ENCODE data around the gene FAM209B.
"Not testable (repeated sequence)": the region's sequence is repeated elsewhere in the genome, so short reads cannot be mapped to it uniquely, and the experiment has no call there.

The FAM209B gene

GRCh38 chr20:56532946-56533345, at the start of gene FAM209B:
FAM209B (plus strand) TSS chr20:56533246; CDS start chr20:56533342, 96 bp downstream.
- not testable (repeated sequence) for H3K27me3 ChIP-seq (ENCODE audit: insufficient read depth, low read length); H3K36me3 ChIP-seq (ENCODE audit: insufficient read depth, low read length); H3K4me3 ChIP-seq (ENCODE audit: low read length); H3K9me3 ChIP-seq (ENCODE audit: low read length); H2AFZ ChIP-seq (ENCODE audit: low read depth, low read length); H3K4me1 ChIP-seq (ENCODE audit: insufficient read depth, low read length)

- Histone ChIP-seq H2AFZ (ENCODE audit: low read depth, low read length) (no peak overlapping the region), H3K4me3 (ENCODE audit: low read length) (no peak overlapping the region), H3K36me3 (ENCODE audit: insufficient read depth, low read length) (peaks cover 73% of the 10 kb centered on the region), H3K27me3 (ENCODE audit: insufficient read depth, low read length) (no peaks in the 10 kb centered on the region), H3K9me3 (ENCODE audit: low read length) (no peaks in the 10 kb centered on the region), H3K4me1 (ENCODE audit: insufficient read depth, low read length) (no peaks in the 10 kb centered on the region)
Measured at GRCh38 chr20:56483970-56484369, 49.1 kb upstream of the FAM209B start.

GRCh38 chr20:56487216-56487615, 45.8 kb upstream of the FAM209B start:
- peaks cover 53% of the 10 kb centered on the region for H3K36me3 ChIP-seq (ENCODE audit: insufficient read depth, low read length)

GRCh38 chr20:56488566-56488965, 44.5 kb upstream of the FAM209B start:
- Histone ChIP-seq H3K4me3 (ENCODE audit: low read length) (no peak overlapping the region), H2AFZ (ENCODE audit: low read depth, low read length) (no peak overlapping the region), H3K4me1 (ENCODE audit: insufficient read depth, low read length) (no peaks in the 10 kb centered on the region), H3K36me3 (ENCODE audit: insufficient read depth, low read length) (peaks cover 52% of the 10 kb centered on the region), H3K27me3 (ENCODE audit: insufficient read depth, low read length) (no peaks in the 10 kb centered on the region), H3K9me3 (ENCODE audit: low read length) (no peaks in the 10 kb centered on the region)

More at GRCh38 chr20:56487216-56487615, 45.8 kb upstream of the FAM209B start:
- Histone ChIP-seq H3K27me3 (ENCODE audit: insufficient read depth, low read length) (no peaks in the 10 kb centered on the region), H3K4me3 (ENCODE audit: low read length) (no peak overlapping the region), H3K4me1 (ENCODE audit: insufficient read depth, low read length) (no peaks in the 10 kb centered on the region), H3K9me3 (ENCODE audit: low read length) (no peaks in the 10 kb centered on the region), H2AFZ (ENCODE audit: low read depth, low read length) (no peak overlapping the region)

GRCh38 chr20:56501116-56501515, 31.9 kb upstream of the FAM209B start:
- H2AFZ ChIP-seq (ENCODE audit: low read depth, low read length): no peak overlapping the region
- no peaks in the 10 kb centered on the region for H3K27me3 ChIP-seq (ENCODE audit: insufficient read depth, low read length)
- peaks cover 21% of the 10 kb centered on the region for H3K36me3 ChIP-seq (ENCODE audit: insufficient read depth, low read length)
- no peaks in the 10 kb centered on the region for H3K9me3 ChIP-seq (ENCODE audit: low read length)
- H3K4me3 ChIP-seq (ENCODE audit: low read length): no peak overlapping the region
- H3K4me1 ChIP-seq (ENCODE audit: insufficient read depth, low read length): no peaks in the 10 kb centered on the region

GRCh38 chr20:56503916-56504315, 29.1 kb upstream of the FAM209B start:
- Histone ChIP-seq H3K4me1 (ENCODE audit: insufficient read depth, low read length) (no peaks in the 10 kb centered on the region), H3K27me3 (ENCODE audit: insufficient read depth, low read length) (no peaks in the 10 kb centered on the region), H3K36me3 (ENCODE audit: insufficient read depth, low read length) (peaks cover 4% of the 10 kb centered on the region), H3K9me3 (ENCODE audit: low read length) (no peaks in the 10 kb centered on the region), H2AFZ (ENCODE audit: low read depth, low read length) (no peak overlapping the region), H3K4me3 (ENCODE audit: low read length) (no peak overlapping the region)

- H3K4me3 ChIP-seq (ENCODE audit: low read length): no peak overlapping the region
- H2AFZ ChIP-seq (ENCODE audit: low read depth, low read length): no peak overlapping the region
- H3K36me3 ChIP-seq (ENCODE audit: insufficient read depth, low read length): peaks cover 4% of the 10 kb centered on the region
- no peaks in the 10 kb centered on the region for H3K27me3 ChIP-seq (ENCODE audit: insufficient read depth, low read length)
- H3K4me1 ChIP-seq (ENCODE audit: insufficient read depth, low read length): no peaks in the 10 kb centered on the region
- no peaks in the 10 kb centered on the region for H3K9me3 ChIP-seq (ENCODE audit: low read length)
Measured at GRCh38 chr20:56504373-56505005, 28.6 kb upstream of the FAM209B start.

- H3K9me3 ChIP-seq (ENCODE audit: low read length): no peaks in the 10 kb centered on the region
- peaks cover 2% of the 10 kb centered on the region for H3K36me3 ChIP-seq (ENCODE audit: insufficient read depth, low read length)
- H3K4me1 ChIP-seq (ENCODE audit: insufficient read depth, low read length): no peaks in the 10 kb centered on the region
- no peak overlapping the region for H3K4me3 ChIP-seq (ENCODE audit: low read length)
- no peak overlapping the region for H2AFZ ChIP-seq (ENCODE audit: low read depth, low read length)
- no peaks in the 10 kb centered on the region for H3K27me3 ChIP-seq (ENCODE audit: insufficient read depth, low read length)
Measured at GRCh38 chr20:56506103-56506502, 26.9 kb upstream of the FAM209B start.

- Histone ChIP-seq H3K27me3 (ENCODE audit: insufficient read depth, low read length) (no peaks in the 10 kb centered on the region), H2AFZ (ENCODE audit: low read depth, low read length) (no peak overlapping the region), H3K4me1 (ENCODE audit: insufficient read depth, low read length) (no peaks in the 10 kb centered on the region), H3K4me3 (ENCODE audit: low read length) (no peak overlapping the region), H3K9me3 (ENCODE audit: low read length) (no peaks in the 10 kb centered on the region), H3K36me3 (ENCODE audit: insufficient read depth, low read length) (peaks cover 10% of the 10 kb centered on the region)
Measured at GRCh38 chr20:56511926-56512325, 21.1 kb upstream of the FAM209B start.

- Histone ChIP-seq H3K4me3 (ENCODE audit: low read length) (no peak overlapping the region), H3K9me3 (ENCODE audit: low read length) (peaks cover 4% of the 10 kb centered on the region), H3K4me1 (ENCODE audit: insufficient read depth, low read length) (no peaks in the 10 kb centered on the region), H2AFZ (ENCODE audit: low read depth, low read length) (no peak overlapping the region), H3K27me3 (ENCODE audit: insufficient read depth, low read length) (no peaks in the 10 kb centered on the region), H3K36me3 (ENCODE audit: insufficient read depth, low read length) (peaks cover 25% of the 10 kb centered on the region)
Measured at GRCh38 chr20:56513161-56514150, 19.6 kb upstream of the FAM209B start.

GRCh38 chr20:56516631-56517030, 16.4 kb upstream of the FAM209B start:
- no peak overlapping the region for H3K4me3 ChIP-seq (ENCODE audit: low read length)
- peaks cover 3% of the 10 kb centered on the region for H3K4me1 ChIP-seq (ENCODE audit: insufficient read depth, low read length)
- H2AFZ ChIP-seq (ENCODE audit: low read depth, low read length): no peak overlapping the region
- H3K36me3 ChIP-seq (ENCODE audit: insufficient read depth, low read length): peaks cover 37% of the 10 kb centered on the region
- no peaks in the 10 kb centered on the region for H3K27me3 ChIP-seq (ENCODE audit: insufficient read depth, low read length)
- peaks cover 16% of the 10 kb centered on the region for H3K9me3 ChIP-seq (ENCODE audit: low read length)

GRCh38 chr20:56517211-56517610, 15.8 kb upstream of the FAM209B start:
- Histone ChIP-seq H3K4me3 (ENCODE audit: low read length) (no peak overlapping the region), H3K27me3 (ENCODE audit: insufficient read depth, low read length) (no peaks in the 10 kb centered on the region), H2AFZ (ENCODE audit: low read depth, low read length) (no peak overlapping the region), H3K4me1 (ENCODE audit: insufficient read depth, low read length) (peaks cover 3% of the 10 kb centered on the region), H3K9me3 (ENCODE audit: low read length) (peaks cover 16% of the 10 kb centered on the region), H3K36me3 (ENCODE audit: insufficient read depth, low read length) (peaks cover 37% of the 10 kb centered on the region)

- H3K9me3 ChIP-seq (ENCODE audit: low read length): peaks cover 16% of the 10 kb centered on the region
- H3K4me1 ChIP-seq (ENCODE audit: insufficient read depth, low read length): peaks cover 3% of the 10 kb centered on the region
- H3K27me3 ChIP-seq (ENCODE audit: insufficient read depth, low read length): no peaks in the 10 kb centered on the region
- no peak overlapping the region for H3K4me3 ChIP-seq (ENCODE audit: low read length)
- H2AFZ ChIP-seq (ENCODE audit: low read depth, low read length): no peak overlapping the region
- H3K36me3 ChIP-seq (ENCODE audit: insufficient read depth, low read length): peaks cover 37% of the 10 kb centered on the region
Measured at GRCh38 chr20:56517641-56518040, 15.4 kb upstream of the FAM209B start.

Data from neuron (in vitro differentiated cells).